ENCODE measurements around the gene PCK1.

DNA sequence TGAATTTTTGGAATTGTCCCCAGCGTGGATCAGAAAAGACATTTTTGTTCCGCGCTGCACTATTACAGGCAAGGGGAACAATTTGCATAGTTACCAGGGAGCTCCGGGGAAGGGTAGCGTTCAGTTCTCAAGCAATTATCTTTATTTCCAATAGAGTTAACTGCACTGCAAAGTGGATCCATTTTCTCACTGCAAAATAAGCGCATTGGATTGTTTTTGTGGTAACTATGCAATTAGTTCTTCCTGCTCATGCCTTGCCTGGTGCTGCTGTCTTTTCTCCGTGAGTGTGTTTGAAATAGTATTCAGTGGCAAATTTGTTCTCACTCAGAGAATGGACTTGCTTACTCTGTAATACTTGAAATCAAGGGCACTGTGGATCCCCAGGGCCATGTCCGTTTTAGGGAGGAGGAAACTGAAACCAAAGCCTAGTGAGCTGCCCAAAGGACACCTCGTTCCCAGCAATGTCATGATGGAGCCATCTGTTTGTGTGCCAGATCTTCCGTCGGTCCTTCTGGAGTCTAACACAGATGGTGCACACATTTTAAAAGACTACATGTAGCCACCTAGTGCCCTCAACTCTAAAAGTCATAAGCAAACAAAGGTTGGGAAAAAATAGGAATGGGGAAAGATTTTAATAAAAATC lies 7.4 kb upstream of the PCK1 start:
- TF ChIP-seq SUZ12 (IDR thresholded peaks at IDR 0.05; ENCODE audit: extremely low read depth, insufficient read depth, insufficient read length) (no peak), ZNF274 (IDR thresholded peaks at IDR 0.05; ENCODE audit: low read depth, low read length) (no peak)
